GM18520 (cell line): ENCODE data around the gene CRYBG2.
"Not testable (repeated sequence)": the region's sequence is repeated elsewhere in the genome, so short reads cannot be mapped to it uniquely, and the experiment has no call there.

ENCODE experiments used
- ATAC-seq: cut with Tn5 transposase; IDR thresholded peaks from one replicate; pipeline ENCODE4 v1.9.1; 2021; ENCODE audit not compliant: unreplicated experiment

The CRYBG2 gene

GRCh38 chr1:26322042-26322331 lies 31.9 kb downstream of the CRYBG2 start:
- no peak for ATAC-seq

- no peak for ATAC-seq
Measured at GRCh38 chr1:26321315-26322041, 32.5 kb downstream of the CRYBG2 start.

GRCh38 chr1:26320896-26321295 lies 33.0 kb downstream of the CRYBG2 start:
- ATAC-seq, result no peak

GRCh38 chr1:26318338-26319064 lies 35.4 kb downstream of the CRYBG2 start:
- no peak for ATAC-seq

- no peak for ATAC-seq
Measured at GRCh38 chr1:26317612-26318337, 36.2 kb downstream of the CRYBG2 start, which contains the start of gene CD52. Gene CD52, plus strand, starts transcription at chr1:26317958. Its CDS starts 60 bp downstream, at chr1:26318018.

GRCh38 chr1:26317146-26317545 lies 36.8 kb downstream of the CRYBG2 start:
- no peak for ATAC-seq

- ATAC-seq, result no peak
Measured at GRCh38 chr1:26315874-26316850, 37.8 kb downstream of the CRYBG2 start.

- ATAC-seq, result no peak
Measured at GRCh38 chr1:26314501-26314900, 39.4 kb downstream of the CRYBG2 start.

- ATAC-seq, result not testable (repeated sequence)
Measured at GRCh38 chr1:26307966-26308899, 45.7 kb downstream of the CRYBG2 start.

GRCh38 chr1:26307363-26307781 lies 46.6 kb downstream of the CRYBG2 start:
- ATAC-seq, result no peak

GRCh38 chr1:26306290-26307229 lies 47.4 kb downstream of the CRYBG2 start, which contains the start of gene UBXN11:
Gene UBXN11, minus strand, starts transcription at chr1:26306636. Its CDS starts 3,753 bp downstream, at chr1:26302883.
- ATAC-seq, result peak; percentile 98

GRCh38 chr1:26305667-26306289 lies 48.2 kb downstream of the CRYBG2 start:
- ATAC-seq, result no peak

GRCh38 chr1:26302733-26303405 lies 51.1 kb downstream of the CRYBG2 start:
- no peak for ATAC-seq

GRCh38 chr1:26300578-26301275 lies 53.2 kb downstream of the CRYBG2 start:
- ATAC-seq, result no peak

- ATAC-seq, result no peak
Measured at GRCh38 chr1:26297791-26298124, 56.2 kb downstream of the CRYBG2 start.

GRCh38 chr1:26297057-26297790 lies 56.7 kb downstream of the CRYBG2 start:
- no peak for ATAC-seq
